ENCODE data around the gene TRMT61A.
"Not testable (repeated sequence)": the region's sequence is repeated elsewhere in the genome, so short reads cannot be mapped to it uniquely, and the experiment has no call there.

Gene TRMT61A

DNA sequence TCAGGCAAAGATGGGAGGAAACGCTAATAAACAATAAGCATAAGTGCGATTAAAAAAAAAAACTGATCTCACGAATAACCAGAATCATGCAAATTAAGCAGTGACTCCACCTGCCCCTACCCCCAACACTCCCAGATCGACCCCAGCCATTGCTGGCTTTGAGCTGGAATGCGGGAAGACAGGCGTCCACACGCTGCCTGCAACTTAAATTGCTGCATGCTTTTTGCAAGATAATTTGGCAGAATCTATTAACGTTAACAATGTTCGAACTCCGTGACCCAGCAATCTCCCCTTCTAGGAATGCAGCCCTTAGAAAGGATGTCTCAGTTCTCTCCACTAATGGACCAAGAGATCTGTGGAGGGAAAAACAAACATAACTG, 5.4 kb upstream of the TRMT61A start:
- no peak for DNase-seq

DNA sequence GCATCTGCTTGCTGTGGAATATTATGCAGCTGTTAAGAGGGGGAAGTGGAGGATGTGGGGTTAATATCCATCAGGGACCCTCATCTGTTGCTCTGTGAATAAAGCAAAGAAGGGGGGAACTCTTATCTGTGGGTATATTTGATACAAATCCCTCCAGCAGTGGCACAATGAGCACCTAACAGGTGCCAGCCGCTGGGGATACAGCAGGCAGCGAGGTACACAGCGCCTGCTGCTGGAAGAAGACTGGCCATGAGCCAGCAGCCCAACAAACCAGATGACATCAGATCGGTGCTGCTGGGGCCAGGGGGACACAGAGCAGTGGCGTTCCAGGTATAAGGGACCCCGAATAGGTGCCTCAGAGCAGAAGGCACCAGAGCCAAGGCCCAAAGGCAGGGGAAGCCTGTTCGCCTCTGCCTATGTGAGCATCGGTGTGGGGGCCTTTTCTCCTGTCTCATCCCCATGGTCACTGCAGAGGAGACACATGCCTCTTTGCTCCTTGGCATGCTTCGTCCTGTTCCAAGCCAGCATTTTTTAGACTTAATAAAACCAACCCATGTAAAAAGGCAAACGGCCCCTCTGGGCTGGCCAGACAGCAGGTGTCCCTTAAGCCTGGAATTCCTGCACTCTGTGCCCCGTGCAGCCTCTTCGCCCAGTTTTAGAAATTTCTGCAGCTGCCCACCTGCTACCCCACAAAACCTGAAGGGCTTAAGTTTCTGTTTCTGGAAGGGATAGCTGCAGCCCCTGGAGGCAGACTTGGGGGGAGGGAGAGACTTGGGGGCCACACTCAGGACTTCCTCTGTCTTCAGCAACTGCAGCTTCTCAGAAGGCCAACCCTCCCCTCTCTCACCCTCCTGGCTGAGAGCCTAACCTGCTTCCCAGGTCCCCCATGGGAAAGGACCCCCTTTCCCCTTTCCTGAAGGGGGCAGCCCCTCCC, 4.7 kb upstream of the TRMT61A start:
- no peak for DNase-seq

DNA sequence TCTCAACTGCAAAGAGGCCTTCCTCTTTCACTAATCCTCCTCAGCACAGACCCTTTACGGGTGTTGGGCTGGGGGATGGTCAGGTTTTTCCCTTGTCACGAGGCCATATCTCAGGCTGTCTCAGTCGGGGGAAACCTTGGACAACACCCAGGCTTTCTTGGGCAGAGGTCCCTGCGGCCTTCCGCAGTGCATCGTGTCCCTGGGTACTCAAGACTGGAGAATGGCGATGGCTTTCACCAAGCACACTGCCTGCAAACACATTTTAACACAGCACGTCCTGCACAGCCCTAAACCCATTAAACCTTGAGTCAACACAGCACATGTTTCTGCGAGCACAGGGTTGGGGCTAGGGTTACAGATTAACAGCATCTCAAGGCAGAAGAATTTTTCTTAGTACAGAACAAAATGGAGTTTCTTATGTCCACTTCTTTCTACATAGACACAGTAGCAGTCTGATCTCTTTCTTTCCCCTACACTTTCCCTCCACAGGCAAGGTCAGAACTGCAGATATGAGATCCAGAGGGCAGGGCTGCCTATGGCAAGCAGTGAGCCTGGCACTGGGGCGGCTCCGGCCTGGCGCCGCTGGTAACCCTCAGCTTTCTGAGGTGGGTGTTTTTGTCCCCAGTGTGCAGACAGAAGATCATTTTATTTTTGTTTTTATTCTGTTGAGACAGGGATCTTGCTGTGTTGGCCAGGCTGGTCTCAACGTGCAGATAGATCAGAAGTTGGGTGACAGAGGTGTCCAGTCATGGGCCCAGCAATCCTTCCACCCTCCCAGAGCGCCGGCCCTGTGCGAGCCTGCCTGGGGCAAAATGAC, 3.4 kb upstream of the TRMT61A start:
- not testable (repeated sequence) for DNase-seq

DNA sequence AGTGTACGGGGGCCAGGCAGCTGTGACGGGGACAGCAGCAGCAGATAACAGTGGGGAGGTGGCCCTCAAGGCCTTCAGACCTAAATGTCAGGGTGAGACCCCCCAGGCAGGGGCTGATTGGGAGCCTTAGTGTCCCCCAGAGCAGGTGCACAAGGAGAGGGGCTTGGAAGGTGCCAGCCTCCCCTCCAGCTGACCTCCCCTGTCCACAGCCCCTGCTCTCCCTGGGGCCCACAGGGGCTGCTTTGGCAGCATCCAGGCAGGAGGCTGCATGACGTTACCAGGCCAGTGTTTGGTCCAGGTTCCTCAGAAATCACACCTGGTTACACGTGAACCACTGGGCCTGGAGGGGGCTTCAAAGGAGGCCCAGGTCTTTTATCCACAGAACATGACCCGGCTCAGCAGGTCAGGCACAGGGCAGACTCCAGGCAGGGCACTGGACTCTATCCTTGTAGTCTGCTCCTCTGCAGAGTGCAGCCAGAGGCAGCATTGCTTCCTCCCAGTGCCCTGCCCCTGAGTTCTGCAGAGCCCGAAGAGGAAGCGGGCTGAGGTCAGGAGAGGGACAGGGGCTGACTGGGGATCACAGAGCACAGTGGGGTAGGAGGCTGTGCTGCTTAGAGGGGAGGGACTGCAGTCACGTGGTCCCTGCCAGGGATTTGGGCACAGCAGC, 2.6 kb upstream of the TRMT61A start:
- DNase-seq = no peak

DNA sequence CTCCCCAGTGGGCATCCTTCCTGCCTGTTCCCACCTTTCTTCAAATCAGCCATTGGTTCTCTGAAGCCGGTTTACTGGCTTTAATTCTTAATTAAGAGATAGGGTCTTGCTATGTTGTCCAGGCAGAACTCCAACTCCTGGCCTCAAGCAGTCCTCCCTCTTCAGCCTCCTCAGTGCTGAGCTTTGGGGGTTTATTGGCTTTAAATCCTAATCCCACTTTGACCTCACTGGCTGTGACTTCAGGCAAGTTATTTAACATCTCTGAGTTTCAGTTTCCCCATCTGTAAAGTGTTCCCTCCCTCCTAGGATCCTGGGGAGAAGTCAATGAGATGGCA, 2.1 kb upstream of the TRMT61A start:
- no peak for DNase-seq

DNA sequence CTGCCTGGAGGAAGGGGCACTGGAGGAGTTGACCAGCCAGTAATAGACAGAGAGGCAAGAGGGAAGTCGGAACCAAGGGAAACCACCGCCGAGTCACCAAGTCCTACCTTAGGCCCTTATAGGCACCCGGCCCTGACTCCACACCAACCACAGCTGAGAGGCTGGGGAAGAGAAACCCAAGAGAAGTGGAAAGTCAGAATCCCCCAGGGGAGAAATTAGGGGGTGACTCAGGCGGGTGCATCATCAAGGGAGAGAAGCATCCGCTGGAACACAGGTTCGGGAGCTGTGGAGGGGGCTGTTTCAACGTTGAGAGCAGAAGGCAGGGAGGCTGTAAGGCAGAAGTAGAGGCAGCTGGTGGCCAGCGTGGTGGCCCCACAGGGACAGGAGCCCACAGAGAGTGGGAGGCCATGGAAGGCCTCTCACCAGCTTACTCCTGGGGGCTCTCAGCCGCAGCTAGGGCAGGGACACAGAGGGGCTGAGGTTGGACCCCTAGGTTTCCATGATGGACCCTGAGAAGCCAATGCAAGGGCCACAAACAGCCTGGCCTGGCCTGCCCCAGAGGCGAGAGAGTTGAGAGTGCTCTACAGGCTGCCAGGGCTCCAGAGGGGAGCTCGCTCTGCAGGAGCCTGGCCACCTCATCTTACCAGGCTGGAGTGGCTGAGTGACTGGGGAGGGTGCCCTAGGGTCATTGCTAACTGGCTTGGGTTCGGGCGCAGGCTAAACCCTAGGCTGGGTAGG, 1.4 kb upstream of the TRMT61A start:
- peak; percentile 76 for DNase-seq

DNA sequence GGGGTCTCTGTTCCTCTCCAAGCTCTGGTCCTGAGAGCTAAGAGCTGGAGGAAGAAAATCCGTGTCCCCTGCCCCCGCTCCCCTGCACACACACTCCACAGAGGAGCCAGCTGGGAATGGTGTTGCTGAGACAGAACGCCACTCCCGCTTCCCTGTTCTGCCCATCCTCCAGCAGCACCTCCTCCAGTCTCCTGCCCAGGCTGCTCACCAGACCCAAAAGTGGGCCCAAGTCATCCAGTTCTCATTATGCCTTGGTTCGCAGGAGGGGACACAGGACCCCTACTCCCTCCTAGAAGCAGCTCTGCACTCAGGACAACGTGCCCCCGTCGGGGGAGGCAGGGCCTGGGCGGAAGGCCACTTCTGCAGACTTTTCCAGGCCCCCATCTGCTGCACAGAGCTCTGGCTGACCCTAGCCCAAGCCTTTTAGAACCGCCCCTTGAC, 830 bp upstream of the TRMT61A start:
- no peak for DNase-seq

DNA sequence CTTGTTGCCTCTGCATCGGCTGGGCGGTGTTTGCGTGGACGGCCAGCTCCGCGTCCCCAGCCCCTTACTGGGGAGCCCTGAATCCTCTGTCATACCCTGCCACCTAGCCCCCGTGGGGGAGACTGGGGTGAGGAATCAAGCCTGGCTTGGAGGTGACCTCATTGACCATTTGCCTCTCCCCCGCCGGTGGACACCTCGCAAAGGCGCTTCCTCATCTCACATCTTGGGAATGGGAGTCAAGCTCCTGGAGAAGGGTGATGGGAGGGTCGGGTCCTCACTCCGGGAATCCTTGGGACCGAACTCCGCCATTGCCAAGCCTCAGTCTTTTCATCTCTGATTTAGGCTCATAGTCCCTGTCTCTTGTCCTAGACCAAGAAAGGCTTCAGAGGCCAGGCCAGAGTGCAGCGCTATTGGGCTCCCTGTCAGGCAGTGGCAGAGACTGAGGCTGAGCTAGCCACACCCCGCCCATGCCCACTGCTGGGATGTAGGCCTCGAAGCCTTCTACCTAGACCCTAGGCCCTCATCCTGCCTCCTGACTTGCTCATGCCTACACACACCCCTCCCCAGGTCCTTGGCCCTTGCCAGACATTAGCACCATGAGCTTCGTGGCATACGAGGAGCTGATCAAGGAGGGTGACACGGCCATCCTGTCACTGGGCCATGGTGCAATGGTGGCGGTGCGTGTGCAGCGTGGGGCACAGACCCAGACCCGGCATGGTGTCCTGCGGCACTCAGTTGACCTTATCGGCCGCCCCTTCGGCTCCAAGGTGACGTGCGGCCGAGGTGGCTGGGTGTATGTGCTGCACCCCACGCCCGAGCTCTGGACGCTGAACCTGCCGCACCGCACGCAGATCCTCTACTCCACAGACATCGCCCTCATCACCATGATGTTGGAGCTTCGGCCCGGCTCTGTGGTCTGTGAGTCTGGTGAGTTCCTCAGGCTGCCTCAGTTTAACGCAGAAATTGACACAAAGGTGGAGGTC, 678 bp downstream of the TRMT61A start:
- DNase-seq = no peak

DNA sequence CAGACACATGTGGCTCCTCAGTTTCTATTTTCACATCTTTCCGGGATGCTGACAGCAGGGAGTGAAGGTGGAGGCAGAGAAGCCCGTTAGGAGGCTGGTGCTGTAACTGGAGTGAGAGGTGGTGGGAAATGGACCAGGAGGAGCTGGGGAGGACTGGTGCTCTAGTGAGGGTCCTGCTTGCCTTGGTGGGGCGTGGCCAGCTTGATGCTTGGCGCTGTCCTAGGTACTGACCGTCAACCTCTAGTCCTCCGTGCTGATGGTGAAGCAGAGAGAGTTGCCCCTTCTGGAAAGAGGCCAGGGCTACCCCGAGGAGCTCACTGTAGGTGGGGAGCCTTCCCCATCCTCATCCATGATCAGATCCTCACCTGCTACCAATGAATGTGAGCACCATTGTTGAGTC, 1.4 kb downstream of the TRMT61A start:
- DNase-seq = no peak

DNA sequence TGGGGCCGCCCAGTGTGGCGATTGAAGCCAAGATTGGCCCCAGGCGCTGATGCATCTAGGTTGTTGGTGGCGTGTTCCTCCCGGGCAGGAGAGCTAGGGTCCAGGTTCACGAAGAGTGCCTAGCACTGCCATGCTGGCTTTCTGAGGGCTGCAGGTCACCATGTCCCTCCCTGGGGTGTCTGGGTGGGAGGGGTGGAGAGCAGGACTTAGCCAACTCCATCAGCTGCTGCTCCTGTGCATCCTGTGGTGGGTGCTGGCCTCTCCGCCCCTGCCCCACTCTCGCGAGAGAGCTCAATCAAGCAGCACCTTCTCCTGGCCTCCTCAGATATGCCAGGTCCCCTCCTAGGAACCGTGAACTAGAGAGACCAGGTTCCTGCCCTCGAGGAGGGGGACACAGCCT, 1.8 kb downstream of the TRMT61A start:
- no peak for DNase-seq

DNA sequence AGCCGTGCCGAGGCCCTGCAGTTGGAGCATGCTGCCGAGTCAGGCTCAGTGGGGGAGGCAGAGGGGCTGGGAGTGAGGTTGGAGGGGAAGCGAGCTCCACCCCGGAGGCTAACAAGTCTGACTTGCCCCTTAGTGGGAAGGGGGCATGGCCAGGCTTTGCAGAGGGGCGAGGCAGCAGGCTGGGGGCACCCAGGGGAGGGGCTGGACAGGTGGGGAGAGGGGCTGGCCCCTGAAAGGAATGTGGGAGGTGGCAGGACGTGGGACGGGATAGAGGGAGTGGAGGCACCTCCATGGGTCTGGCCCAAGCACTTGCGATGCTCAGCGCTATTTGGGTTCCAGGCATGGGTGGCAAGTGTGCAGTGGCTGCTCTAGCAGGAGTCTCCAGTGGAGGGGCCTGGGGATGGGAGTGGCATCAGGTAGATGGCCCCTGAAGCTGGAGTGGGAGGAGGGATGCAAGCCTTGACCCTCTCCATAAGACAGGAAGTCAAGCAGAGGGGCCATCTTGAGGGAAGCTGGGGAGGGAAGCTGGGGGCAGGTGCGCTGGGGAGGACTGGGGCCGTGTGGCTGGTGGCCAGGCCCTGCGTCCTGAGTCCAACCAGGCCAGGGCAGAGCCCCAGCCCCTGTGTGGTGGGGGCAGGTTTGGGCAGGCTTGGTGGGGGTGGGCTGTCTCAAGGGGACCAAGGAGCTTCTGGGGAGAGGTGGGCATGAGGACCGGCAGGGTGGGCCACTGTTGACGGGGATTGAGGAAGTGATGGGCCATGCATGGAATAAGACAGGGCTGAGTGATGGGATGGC, 2.6 kb downstream of the TRMT61A start:
- DNase-seq = no peak

DNA sequence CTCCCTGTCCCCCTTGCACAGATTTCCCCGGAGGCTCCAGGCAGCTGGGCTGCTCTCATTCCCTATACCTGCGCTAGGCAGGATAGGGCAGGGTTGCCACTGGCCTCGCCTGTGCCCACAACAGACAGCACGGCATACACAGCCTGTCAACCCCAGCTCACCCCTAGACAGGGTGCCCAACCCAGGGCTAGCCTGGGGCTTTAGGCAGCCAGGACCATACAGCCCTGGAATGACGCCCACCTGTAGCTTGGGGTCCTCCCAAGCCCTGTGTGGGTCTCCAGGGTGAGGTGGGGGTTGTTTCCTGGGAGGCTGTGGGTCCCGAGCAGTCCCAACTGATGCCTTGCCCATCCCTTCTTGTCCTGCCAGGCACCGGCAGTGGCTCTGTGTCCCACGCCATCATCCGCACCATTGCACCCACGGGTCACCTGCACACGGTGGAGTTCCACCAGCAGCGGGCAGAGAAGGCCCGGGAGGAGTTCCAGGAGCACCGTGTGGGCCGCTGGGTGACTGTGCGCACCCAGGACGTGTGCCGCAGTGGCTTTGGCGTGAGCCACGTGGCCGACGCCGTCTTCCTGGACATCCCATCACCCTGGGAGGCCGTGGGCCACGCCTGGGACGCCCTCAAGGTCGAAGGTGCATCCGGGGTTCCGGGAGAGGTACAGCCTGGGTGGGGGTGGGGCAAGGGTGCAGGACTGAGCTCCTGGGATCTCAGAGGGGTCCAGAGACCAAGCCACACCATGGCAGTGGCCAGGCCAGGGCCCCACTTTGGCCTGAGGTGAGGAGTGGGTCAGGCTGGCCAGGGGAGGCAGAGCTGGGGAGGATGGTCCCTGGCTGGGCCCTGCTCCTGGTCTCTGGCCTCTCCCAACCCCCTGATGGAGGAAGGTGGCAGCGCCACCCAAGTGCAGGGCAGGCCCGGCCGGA, 3.5 kb downstream of the TRMT61A start:
- no peak for DNase-seq

DNA sequence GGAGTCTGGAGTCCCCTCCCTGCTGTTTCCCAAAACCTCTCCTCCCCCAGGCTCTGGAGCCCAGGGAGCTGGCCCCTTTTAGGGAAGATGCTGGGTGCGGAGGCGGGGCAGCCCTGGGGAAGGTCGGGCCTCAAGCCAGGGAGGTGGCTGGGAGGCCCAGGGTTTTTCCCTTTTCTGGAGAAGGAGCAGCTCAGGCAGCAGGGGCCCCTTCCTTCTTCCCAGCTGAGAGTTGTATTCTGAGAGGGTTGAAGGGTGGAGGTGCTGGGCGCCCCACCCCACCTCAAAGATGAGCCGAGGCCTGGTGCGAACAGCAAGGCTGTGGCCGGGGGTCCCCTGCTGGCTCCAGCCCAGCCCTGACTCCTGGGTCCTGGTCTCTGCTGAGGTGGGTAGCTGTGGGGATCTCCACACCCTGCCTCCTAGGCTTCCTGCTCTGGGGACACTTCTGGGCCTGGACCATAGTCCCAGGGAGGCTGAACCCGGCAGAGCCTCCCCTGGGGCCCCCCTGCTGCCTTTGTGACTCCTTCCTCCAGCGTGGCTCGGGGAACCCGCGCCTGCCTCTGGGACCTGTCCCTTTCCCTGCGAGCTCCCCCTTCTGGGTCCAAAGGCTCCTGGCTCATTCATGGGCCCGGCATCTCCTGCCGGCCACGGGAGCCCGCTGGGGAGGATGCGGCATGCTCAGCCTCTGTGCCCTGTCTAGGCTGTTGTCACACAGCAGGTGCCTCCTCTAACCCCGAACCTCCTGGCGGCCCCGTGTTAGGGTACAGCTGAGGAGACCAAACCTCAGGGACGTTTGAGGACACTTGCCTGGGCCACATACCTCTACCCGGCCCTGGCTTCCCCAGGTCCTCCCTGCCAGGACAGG, 4.4 kb downstream of the TRMT61A start:
- DNase-seq = no peak

DNA sequence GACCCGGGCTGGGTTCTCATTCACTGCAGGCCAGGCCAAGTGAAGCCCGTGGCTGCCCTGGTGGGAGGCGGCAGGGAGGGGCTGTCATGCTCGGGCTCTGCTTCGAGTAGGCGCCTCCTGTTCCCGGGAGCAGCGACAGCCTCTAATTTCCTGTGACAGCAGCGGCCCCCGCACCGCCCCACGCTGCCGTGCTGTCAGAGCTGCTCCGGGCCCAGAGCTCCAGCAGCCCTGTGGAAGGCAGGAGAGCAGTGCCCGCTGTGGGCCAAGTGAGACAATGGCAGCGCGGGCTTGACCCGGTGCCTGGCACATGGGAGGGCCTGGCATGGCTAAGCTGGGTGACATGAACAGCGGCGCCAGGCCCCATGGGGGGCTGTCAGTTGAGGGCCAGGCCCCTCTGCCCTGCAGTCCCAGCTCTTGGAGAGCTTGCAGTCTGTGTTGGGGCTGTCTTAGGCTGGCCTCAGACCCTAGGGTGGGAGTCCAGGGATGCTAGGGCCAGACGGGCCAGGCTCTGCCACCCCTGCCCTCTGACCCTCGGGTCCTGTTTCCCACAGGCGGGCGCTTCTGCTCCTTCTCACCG, 5.1 kb downstream of the TRMT61A start:
- DNase-seq = no peak

DNA sequence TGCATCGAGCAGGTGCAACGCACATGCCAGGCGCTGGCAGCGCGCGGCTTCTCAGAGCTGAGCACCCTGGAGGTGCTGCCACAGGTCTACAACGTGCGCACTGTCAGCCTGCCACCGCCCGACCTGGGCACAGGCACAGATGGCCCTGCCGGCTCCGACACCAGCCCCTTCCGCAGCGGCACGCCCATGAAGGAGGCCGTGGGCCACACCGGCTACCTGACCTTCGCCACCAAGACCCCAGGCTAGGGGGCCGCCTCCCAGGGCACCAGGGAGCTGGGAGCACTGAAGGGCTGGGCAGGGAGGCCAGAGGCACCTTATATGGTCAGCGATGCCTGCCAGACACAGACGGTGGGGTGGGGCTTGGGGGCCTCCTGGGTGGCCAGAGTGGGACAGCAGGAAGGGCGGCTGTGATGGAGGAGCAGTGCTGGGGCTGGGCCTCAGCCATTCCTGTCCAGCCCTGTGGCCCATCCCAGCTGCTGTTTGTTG, 5.6 kb downstream of the TRMT61A start:
- no peak for DNase-seq

DNA sequence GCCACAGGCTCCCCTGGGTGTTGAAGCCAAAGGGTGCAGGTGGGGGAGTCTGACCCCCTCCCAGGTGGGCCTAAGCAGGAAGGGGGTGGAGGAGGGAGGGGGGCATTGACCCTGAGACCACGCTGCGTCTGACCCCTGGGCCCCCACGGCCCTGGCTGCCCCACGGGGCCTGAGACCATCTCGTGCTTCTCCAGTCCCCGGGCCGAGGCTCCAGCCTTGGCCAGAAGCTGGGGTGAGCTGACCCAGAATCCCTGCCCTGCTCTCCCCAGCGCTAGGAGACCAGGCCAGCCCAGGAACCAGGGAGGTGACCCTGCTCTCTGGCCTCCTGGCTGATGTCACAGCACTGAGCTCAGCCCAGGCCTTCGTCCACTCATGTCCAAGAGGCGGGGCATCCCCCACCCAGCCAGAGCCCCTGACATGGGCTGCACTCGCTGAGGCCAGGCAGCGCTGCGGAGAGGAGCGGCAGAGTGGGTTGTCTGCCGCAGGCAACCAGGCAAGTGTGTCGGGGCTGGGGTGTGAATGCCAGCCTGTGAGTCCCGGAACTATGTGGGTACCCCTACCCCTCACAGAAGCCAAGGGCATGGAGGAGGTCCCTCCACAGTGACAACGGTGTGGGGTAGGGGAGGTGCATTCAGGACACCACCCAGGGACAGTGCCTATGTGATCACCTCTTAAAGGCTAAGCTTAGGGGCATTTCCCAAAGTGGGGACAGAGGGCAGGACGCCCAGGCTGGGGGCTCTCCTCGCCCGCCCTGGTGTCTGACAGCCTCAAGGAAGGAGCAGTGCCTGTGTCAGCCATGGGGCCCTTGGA, 6.3 kb downstream of the TRMT61A start:
- no peak for DNase-seq
